Psoas muscle (tissue), 8 donors: ENCODE results near the gene MMEL1. TPM values are rescaled to one million over a fixed set of nuclear protein-coding genes. Genes with fewer than 3 reads are reported as not detected.

Experiments used
- ATAC-seq, 4 donors: fragments of 200-7000 bp; cut with Tn5 transposase; one replicate each; pipeline ENCODE4 v1.9.1; 2020; ENCODE audit warnings: moderate library complexity in 3 of 4, mild to moderate bottlenecking in 2 of 4
- DNase-seq, 2 donors: peaks; one replicate each; pipeline ENCODE4 v3.0.0-alpha.2; 2020
- H3K27ac ChIP-seq: fragments of 200-600 bp; one replicate; pipeline ENCODE4 v1.8.0; 2022
- H3K27me3 ChIP-seq, 3 donors: fragments of 200-600 bp in 1 of 3; one replicate each; pipeline versions ENCODE4 v1.6.1 to v1.8.0; 2013 to 2022; ENCODE audit warnings: low read length in 2 of 3, mild to moderate bottlenecking in 2 of 3, moderate library complexity in 1 of 3; ENCODE audit not compliant: insufficient read depth in 3 of 3
- H3K36me3 ChIP-seq, 2 donors: fragments of 200-600 bp in 1 of 2; one replicate each; pipeline versions ENCODE4 v1.6.1 to v1.8.0; 2013 to 2022; ENCODE audit warnings: low read depth in 1 of 2, mild to moderate bottlenecking in 1 of 2, moderate library complexity in 1 of 2; ENCODE audit not compliant: insufficient read depth in 1 of 2
- H3K4me1 ChIP-seq: fragments of 200-600 bp; one replicate; pipeline ENCODE4 v1.8.0; 2022
- H3K4me3 ChIP-seq: fragments of 200-600 bp; one replicate; pipeline ENCODE4 v1.8.0; 2022; ENCODE audit warnings: mild to moderate bottlenecking
- H3K9me3 ChIP-seq: fragments of 200-600 bp; one replicate; pipeline ENCODE4 v1.8.0; 2022
- CTCF ChIP-seq: fragments of 200-600 bp; IDR thresholded peaks from one replicate; pipeline ENCODE4 v1.8.0; 2022; ENCODE audit warnings: antibody characterized with exemption
- WGBS, 3 donors: extraction: QIAGEN DNeasy Blood & Tissue Kit; methylation state at CpG; one replicate each; pipeline versions ENCODE4 v1.1.6 to v1.1.7; 2013; 5-methylcytosine and 5-hydroxymethylcytosine counted together
- intact Hi-C, 2 donors: fragments of 100-400 bp; cut with DNase I; formaldehyde crosslinking; loops; one replicate each; pipeline versions ENCODE4 v1.11.0 to v1.14.2; 2022
- polyA plus RNA-seq, 3 donors: library from polyadenylated mRNA; stranded (reverse); fragments of 200-250 nt; gene quantifications; one replicate each; pipeline ENCODE4 v1.2.3, GENCODE V29; 2013
- total RNA-seq, 4 donors: library from RNA; stranded (reverse); fragmentation: NEBNext Ultra II Directional in 2 of 4; extraction: Animal tissue kit (Norgen Biotek cat#: 25700) in 2 of 4; gene quantifications; one replicate each; pipeline versions ENCODE4 v1.2.1 to v1.2.4, GENCODE V29; 2021 to 2023
- donor health status: healthy with polysubstance abuse.
- donor health status: DM: no; HTN: no; CAD: no; lungs with moderate emphysema.
- donor health status: Bipolar disorder and iron deficiency.
- donor health status: healthy.
- donor health status: DM: yes; HTN: yes; CAD: no.
- donor health status: DM: no; HTN: no; CAD: no.
- donor health status: DM: no; HTN: no; CAD: no.
- donor health status: DM: yes; HTN: yes; CAD: no.

The MMEL1 gene
- total and polyA plus RNA-seq, 7 donors: 0.08 to 0.89 (median 0.21) TPM; not detected in 2

- H3K4me1 ChIP-seq: no peaks in the 10 kb centered on the region
- TF ChIP-seq CTCF: no peak
- 60 to 75% (median 74%) methylated on average over 11 to 12 of the region's 12 CpGs for WGBS, 3 donors
- no peaks in the 10 kb centered on the region for H3K9me3 ChIP-seq
- H3K36me3 ChIP-seq: no peaks in the 10 kb centered on the region
- ATAC-seq (no peak), DNase-seq (no peak)
- H3K27me3 ChIP-seq: peaks cover 0 to 50% (median 21%) of the 10 kb centered on the region in 3 donors
- intact Hi-C loops: no loop called here
- H3K27ac ChIP-seq: no peak overlapping the region
- no peak overlapping the region for H3K4me3 ChIP-seq
These were observed 635 bp upstream of the MMEL1 start for GRCh38 chr1:2633366-2633935.

GRCh38 chr1:2632051-2632430 is 775 bp downstream of the MMEL1 start:
- ATAC-seq (no peak), DNase-seq (no peak)
- TF ChIP-seq CTCF: no peak
- Histone ChIP-seq H3K36me3 (no peaks in the 10 kb centered on the region), H3K27me3 (peaks cover 0 to 64% (median 18%) of the 10 kb centered on the region in 3 donors), H3K27ac (no peak overlapping the region), H3K9me3 (no peaks in the 10 kb centered on the region), H3K4me1 (no peaks in the 10 kb centered on the region), H3K4me3 (no peak overlapping the region)
- intact Hi-C loops: no loop called here
- 41 to 44% (median 43%) methylated on average over 8 of the region's 8 CpGs for WGBS, 3 donors

- 62 to 67% (median 66%) methylated on average over 23 to 24 of the region's 24 CpGs for WGBS, 3 donors
- Histone ChIP-seq H3K27me3 (peaks cover 0 to 71% (median 18%) of the 10 kb centered on the region in 3 donors), H3K9me3 (no peaks in the 10 kb centered on the region), H3K36me3 (no peaks in the 10 kb centered on the region), H3K27ac (no peak overlapping the region), H3K4me1 (no peaks in the 10 kb centered on the region), H3K4me3 (no peak overlapping the region)
- DNase-seq (no peak), ATAC-seq (no peak)
- TF ChIP-seq CTCF: no peak
- intact Hi-C loops: no loop called here
These were observed 1.4 kb downstream of the MMEL1 start for GRCh38 chr1:2631136-2632050.

- no peak for DNase-seq
- no peak for TF ChIP-seq CTCF
- ATAC-seq: no peak
- Histone ChIP-seq H3K4me1 (no peaks in the 10 kb centered on the region), H3K9me3 (no peaks in the 10 kb centered on the region), H3K4me3 (no peak overlapping the region), H3K27ac (no peak overlapping the region), H3K36me3 (no peaks in the 10 kb centered on the region), H3K27me3 (peaks cover 0 to 75% (median 18%) of the 10 kb centered on the region in 3 donors)
- WGBS, 3 donors: 92 to 95% (median 93%) methylated on average over 35 of the region's 35 CpGs
- intact Hi-C loops: no loop called here
These were observed 2.2 kb downstream of the MMEL1 start for GRCh38 chr1:2630498-2631135.
